ENCODE results near the gene MRPL17.

MRPL17 gene

DNA sequence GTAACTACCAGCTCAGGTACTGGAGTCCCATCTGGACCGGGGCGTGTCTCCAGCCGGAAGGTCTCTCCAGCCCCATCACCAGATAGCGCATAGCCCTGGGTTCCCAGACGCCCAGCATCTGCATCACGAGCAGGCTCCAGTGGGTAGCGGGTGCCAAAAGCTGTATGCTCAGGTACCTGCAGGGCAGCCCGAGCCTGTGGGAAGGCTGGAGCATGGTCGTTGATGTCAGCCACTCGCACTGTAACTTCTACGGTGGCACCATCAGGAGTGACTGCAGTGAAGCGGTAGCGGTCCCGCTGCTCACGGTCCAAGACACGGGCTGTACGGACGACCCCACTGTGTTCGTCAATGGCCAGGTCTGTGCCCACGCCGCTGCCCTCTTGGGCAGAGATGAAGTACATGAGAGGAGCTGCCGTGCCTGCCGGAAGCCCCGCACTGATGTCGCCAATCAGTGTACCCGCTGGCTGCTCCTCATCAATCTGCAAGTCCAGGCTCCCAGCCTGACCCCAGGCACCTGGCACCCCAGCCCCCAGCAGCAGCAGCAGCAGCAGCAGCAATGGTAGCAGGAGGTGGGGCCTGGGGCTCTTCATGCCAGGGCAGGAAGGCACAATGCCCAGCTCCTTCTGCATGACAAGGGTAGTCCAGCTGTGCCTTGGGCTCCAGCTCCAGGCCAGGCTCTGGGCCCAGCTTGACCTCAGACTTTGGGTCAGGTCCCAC is 42.0 kb downstream of the MRPL17 start:
- DNase-seq = no peak
- H3K4me3 ChIP-seq (ENCODE audit: control insufficient read depth in 1 of 7, extremely low read depth in 1 of 7, insufficient read depth in 4 of 7, low read depth in 2 of 7, low read length in 6 of 7) = no peak overlapping the region
- peaks cover 0 to 8% (median 0%) of the 10 kb centered on the region in 4 experiments for H3K36me3 ChIP-seq (ENCODE audit: control insufficient read depth in 4 of 4, insufficient read depth in 4 of 4, low read length in 3 of 4)
- H3K4me1 ChIP-seq (ENCODE audit: control extremely low read depth in 1 of 4, control insufficient read depth in 4 of 4, insufficient read depth in 4 of 4, low read length in 3 of 4) = peaks cover 2 to 23% (median 8%) of the 10 kb centered on the region in 4 experiments
- CTCF ChIA-PET = interaction anchor here (0.6 to 1.8 kb wide), 6 partner anchors 11 to 338 kb away, joined by 3 to 5 read pairs (median 4); partner anchors contain the start of gene MRPL17
- H3K27me3 ChIP-seq (replicated peaks in 2 of 5; ENCODE audit: control insufficient read depth in 4 of 5, insufficient read depth in 5 of 5, low read length in 4 of 5) = no peaks in the 10 kb centered on the region
- H3K9me3 ChIP-seq (ENCODE audit: control extremely low read depth in 1 of 5, control insufficient read depth in 4 of 5, insufficient read depth in 2 of 5, low read depth in 1 of 5, low read length in 4 of 5) = no peaks in the 10 kb centered on the region
- no peak overlapping the region for H3K27ac ChIP-seq (ENCODE audit: insufficient read depth in 1 of 2, low read depth in 1 of 2, low read length in 2 of 2, poor library complexity in 1 of 2, severe bottlenecking in 2 of 2)
- POLR2A ChIA-PET = no interaction called here
- 98% methylated on average over 26 of the region's 26 CpGs for WGBS (ENCODE audit: insufficient coverage)

DNA sequence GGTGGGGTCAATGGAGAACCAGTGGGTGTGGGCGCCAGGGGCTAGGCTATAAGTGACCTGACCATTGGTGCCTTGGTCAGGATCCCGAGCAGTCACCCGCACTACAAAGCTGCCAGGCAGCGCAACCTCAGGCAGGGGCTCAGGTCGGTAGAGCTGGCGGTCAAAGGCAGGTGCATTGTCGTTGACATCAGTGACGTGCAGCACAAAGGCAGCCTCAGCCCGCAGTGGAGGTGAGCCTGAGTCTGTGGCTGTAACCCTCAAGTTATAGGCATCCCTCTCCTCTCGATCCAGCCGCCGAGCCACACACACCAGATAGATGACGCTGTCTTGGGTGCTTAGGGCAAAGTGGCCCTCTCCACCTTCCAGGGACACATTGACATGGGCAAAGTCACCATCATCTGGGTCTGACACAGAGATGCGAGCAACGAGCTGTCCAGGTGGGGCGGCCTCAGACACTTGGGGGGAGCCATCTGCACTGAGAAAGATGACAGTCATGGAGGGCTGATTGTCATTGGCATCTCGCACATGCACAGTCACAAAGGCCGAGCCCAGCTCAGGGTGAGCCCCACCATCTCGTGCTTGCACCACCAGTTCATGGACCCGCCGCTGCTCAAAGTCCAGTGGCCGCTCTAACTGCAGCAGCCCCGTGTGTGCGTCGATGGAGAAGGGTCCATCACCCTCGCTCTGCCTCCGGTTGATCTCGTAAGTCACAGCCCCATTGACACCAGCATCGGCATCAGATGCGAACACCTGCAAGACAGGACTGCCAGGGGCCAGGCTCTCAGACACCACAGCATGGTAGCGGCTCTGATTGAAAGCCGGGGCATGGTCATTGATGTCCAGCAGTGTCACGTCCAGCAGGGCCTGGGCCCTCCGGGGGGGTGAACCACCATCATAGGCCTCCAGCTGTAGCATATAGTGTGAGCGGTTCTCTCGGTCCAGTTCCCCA is 42.8 kb downstream of the MRPL17 start:
- H3K9me3 ChIP-seq (ENCODE audit: control extremely low read depth in 1 of 5, control insufficient read depth in 4 of 5, insufficient read depth in 2 of 5, low read depth in 1 of 5, low read length in 4 of 5) = no peaks in the 10 kb centered on the region
- CTCF ChIA-PET = interaction anchor here (0.7 to 2.3 kb wide), 6 partner anchors 10 to 43 kb away, joined by 3 to 8 read pairs (median 4); partner anchors contain the start of gene MRPL17
- H3K27ac ChIP-seq (ENCODE audit: insufficient read depth in 1 of 2, low read depth in 1 of 2, low read length in 2 of 2, poor library complexity in 1 of 2, severe bottlenecking in 2 of 2) = no peak overlapping the region
- peaks cover 7 to 25% (median 15%) of the 10 kb centered on the region in 4 experiments for H3K4me1 ChIP-seq (ENCODE audit: control extremely low read depth in 1 of 4, control insufficient read depth in 4 of 4, insufficient read depth in 4 of 4, low read length in 3 of 4)
- H3K36me3 ChIP-seq (ENCODE audit: control insufficient read depth in 4 of 4, insufficient read depth in 4 of 4, low read length in 3 of 4) = peaks cover 0 to 8% (median 0%) of the 10 kb centered on the region in 4 experiments
- POLR2A ChIA-PET = no interaction called here
- H3K27me3 ChIP-seq (replicated peaks in 2 of 5; ENCODE audit: control insufficient read depth in 4 of 5, insufficient read depth in 5 of 5, low read length in 4 of 5) = no peaks in the 10 kb centered on the region
- WGBS (ENCODE audit: insufficient coverage) = 98% methylated on average over 36 of the region's 36 CpGs
- no peak overlapping the region for H3K4me3 ChIP-seq (ENCODE audit: control insufficient read depth in 1 of 7, extremely low read depth in 1 of 7, insufficient read depth in 4 of 7, low read depth in 2 of 7, low read length in 6 of 7)
- DNase-seq = no peak

DNA sequence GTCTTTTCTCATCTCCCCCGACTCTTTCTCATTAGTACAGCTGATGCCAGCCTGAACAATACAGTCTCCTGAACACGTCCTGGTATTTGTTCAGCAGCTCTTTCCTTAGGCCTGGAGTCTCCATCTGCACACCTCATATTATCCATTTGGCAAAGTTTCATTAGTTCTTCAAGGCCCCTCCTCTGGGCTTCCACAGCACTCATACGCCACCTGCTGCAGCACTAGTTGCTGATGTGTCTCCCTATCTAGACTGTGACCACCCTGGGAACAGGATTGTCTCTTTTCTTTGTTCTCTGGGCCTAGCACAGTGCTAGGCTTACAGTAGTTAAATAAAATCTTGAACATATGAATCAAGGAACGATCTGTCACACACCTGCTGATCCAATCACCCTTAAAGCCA is 44.7 kb downstream of the MRPL17 start:
- POLR2A ChIA-PET = no interaction called here
- 96% methylated on average over 4 of the region's 4 CpGs for WGBS (ENCODE audit: insufficient coverage)
- peaks cover 0 to 8% (median 0%) of the 10 kb centered on the region in 4 experiments for H3K36me3 ChIP-seq (ENCODE audit: control insufficient read depth in 4 of 4, insufficient read depth in 4 of 4, low read length in 3 of 4)
- peaks cover 12 to 33% (median 20%) of the 10 kb centered on the region in 4 experiments for H3K4me1 ChIP-seq (ENCODE audit: control extremely low read depth in 1 of 4, control insufficient read depth in 4 of 4, insufficient read depth in 4 of 4, low read length in 3 of 4)
- H3K9me3 ChIP-seq (ENCODE audit: control extremely low read depth in 1 of 5, control insufficient read depth in 4 of 5, insufficient read depth in 2 of 5, low read depth in 1 of 5, low read length in 4 of 5) = no peaks in the 10 kb centered on the region
- H3K27ac ChIP-seq (ENCODE audit: insufficient read depth in 1 of 2, low read depth in 1 of 2, low read length in 2 of 2, poor library complexity in 1 of 2, severe bottlenecking in 2 of 2) = no peak overlapping the region
- no peaks in the 10 kb centered on the region for H3K27me3 ChIP-seq (replicated peaks in 2 of 5; ENCODE audit: control insufficient read depth in 4 of 5, insufficient read depth in 5 of 5, low read length in 4 of 5)
- DNase-seq = no peak
- CTCF ChIA-PET = interaction anchor here (0.9 to 2.3 kb wide), 5 partner anchors 8 to 29 kb away, joined by 3 to 8 read pairs (median 5); partner anchors contain the start of gene TPP1
- H3K4me3 ChIP-seq (ENCODE audit: control insufficient read depth in 1 of 7, extremely low read depth in 1 of 7, insufficient read depth in 4 of 7, low read depth in 2 of 7, low read length in 6 of 7) = no peak overlapping the region

DNA sequence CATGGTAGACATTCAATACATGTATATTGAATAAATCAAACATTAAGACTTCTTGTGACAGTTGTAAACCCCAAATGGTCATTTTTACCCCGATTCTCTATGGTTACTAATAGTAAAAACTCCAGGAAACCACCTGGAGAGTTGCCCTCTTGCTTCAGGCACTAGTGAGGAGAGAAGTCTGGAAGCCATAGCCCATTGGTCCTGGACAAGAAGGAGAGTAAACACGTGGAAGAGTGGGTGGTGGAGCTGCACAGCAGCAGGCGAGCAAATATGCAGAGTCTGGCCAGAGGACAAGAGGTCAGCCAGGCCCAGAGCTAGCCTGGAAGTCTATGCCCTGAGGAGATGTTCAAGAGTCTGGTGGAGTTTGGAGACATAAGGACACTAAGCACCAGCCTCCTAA is 45.3 kb downstream of the MRPL17 start:
- 94% methylated on average over 3 of the region's 3 CpGs for WGBS (ENCODE audit: insufficient coverage)
- peaks cover 0 to 11% (median 1%) of the 10 kb centered on the region in 4 experiments for H3K36me3 ChIP-seq (ENCODE audit: control insufficient read depth in 4 of 4, insufficient read depth in 4 of 4, low read length in 3 of 4)
- no peak overlapping the region for H3K27ac ChIP-seq (ENCODE audit: insufficient read depth in 1 of 2, low read depth in 1 of 2, low read length in 2 of 2, poor library complexity in 1 of 2, severe bottlenecking in 2 of 2)
- DNase-seq = no peak
- H3K4me3 ChIP-seq (ENCODE audit: control insufficient read depth in 1 of 7, extremely low read depth in 1 of 7, insufficient read depth in 4 of 7, low read depth in 2 of 7, low read length in 6 of 7) = no peak overlapping the region
- H3K4me1 ChIP-seq (ENCODE audit: control extremely low read depth in 1 of 4, control insufficient read depth in 4 of 4, insufficient read depth in 4 of 4, low read length in 3 of 4) = peaks cover 12 to 29% (median 20%) of the 10 kb centered on the region in 4 experiments
- ChIA-PET CTCF (interaction anchor here (0.8 to 2.3 kb wide), 3 partner anchors 15 to 45 kb away, joined by 3 to 8 read pairs (median 5); partner anchors contain the start of genes MRPL17 and TPP1), POLR2A (no interaction called here)
- H3K9me3 ChIP-seq (ENCODE audit: control extremely low read depth in 1 of 5, control insufficient read depth in 4 of 5, insufficient read depth in 2 of 5, low read depth in 1 of 5, low read length in 4 of 5) = no peaks in the 10 kb centered on the region
- no peaks in the 10 kb centered on the region for H3K27me3 ChIP-seq (replicated peaks in 2 of 5; ENCODE audit: control insufficient read depth in 4 of 5, insufficient read depth in 5 of 5, low read length in 4 of 5)

DNA sequence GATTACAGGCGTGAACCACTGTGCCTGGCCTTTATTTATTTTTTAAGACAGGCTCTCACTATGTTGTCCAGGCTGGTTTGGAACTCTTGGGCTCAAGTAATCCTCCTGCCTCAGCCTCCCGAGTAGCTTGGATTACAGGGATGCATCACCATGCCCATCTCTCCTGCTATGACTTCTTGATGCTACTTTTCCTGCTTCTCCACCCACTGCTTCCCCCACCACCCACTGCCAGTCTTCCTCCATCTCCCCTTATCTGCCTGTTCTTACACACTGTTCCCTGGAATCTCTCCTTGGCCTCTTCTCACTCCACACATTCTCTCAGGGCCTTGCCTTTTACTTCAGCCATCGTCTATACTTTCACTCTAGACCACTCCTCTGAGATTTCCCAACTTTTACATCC is 46.7 kb downstream of the MRPL17 start:
- no peak overlapping the region for H3K4me3 ChIP-seq (ENCODE audit: control insufficient read depth in 1 of 7, extremely low read depth in 1 of 7, insufficient read depth in 4 of 7, low read depth in 2 of 7, low read length in 6 of 7)
- peaks cover 12 to 32% (median 20%) of the 10 kb centered on the region in 4 experiments for H3K4me1 ChIP-seq (ENCODE audit: control extremely low read depth in 1 of 4, control insufficient read depth in 4 of 4, insufficient read depth in 4 of 4, low read length in 3 of 4)
- H3K36me3 ChIP-seq (ENCODE audit: control insufficient read depth in 4 of 4, insufficient read depth in 4 of 4, low read length in 3 of 4) = peaks cover 0 to 13% (median 2%) of the 10 kb centered on the region in 4 experiments
- DNase-seq = no peak
- H3K9me3 ChIP-seq (ENCODE audit: control extremely low read depth in 1 of 5, control insufficient read depth in 4 of 5, insufficient read depth in 2 of 5, low read depth in 1 of 5, low read length in 4 of 5) = no peaks in the 10 kb centered on the region
- WGBS (ENCODE audit: insufficient coverage) = 96% methylated on average over 3 of the region's 3 CpGs
- CTCF ChIA-PET = no interaction called here
- no peaks in the 10 kb centered on the region for H3K27me3 ChIP-seq (replicated peaks in 2 of 5; ENCODE audit: control insufficient read depth in 4 of 5, insufficient read depth in 5 of 5, low read length in 4 of 5)
- POLR2A ChIA-PET = no interaction called here
- H3K27ac ChIP-seq (ENCODE audit: insufficient read depth in 1 of 2, low read depth in 1 of 2, low read length in 2 of 2, poor library complexity in 1 of 2, severe bottlenecking in 2 of 2) = no peak overlapping the region

DNA sequence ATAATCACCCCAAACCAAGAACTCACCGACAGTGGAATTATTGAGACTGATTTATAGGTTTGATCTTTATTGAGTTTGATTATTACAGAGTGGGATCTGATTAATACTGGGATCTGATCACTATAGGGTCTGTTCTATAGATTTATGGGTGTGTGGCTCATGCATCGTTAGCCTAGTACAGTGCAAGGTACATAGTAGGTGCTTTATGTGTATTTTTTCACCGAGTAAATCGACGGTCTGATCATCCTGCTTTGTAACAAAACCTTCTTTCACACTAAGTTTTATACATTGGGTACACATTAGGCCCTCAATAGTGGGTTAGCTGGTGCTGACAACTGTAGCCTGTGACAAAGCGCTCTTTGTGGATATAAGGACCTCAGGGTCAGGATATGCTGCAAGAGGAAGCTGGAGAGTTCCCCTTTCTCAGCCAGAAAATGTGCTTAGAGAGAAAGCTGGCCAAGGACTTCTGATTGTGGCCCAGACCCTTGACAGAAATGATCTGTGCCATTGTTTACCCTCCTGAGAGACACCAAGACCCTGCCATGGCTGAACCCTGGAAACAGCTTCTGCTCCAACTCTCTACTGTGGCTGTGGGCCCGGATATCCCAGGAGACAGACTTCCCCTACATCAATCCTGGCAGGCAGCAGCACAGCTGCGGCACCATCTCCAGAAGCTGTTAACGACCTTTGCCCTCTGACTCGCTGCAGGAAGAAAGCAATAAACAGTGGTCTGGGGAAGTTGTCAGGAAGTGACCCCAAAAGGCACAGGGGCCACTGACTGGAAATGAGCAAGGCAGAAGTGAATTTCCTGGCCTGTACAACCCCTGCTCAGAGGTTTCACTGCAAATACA is 47.8 kb downstream of the MRPL17 start:
- ChIA-PET CTCF (interaction anchor here (1.2 to 2.4 kb wide), 2 partner anchors 17 to 31 kb away, joined by 3 to 8 read pairs; partner anchors contain the start of gene TPP1), POLR2A (interaction anchor here (1.0 kb wide), 1 partner anchor 16 kb away, joined by 3 read pairs; the partner anchor contains the start of gene TPP1)
- Histone ChIP-seq H3K4me1 (ENCODE audit: control extremely low read depth in 1 of 4, control insufficient read depth in 4 of 4, insufficient read depth in 4 of 4, low read length in 3 of 4) (peaks cover 12 to 32% (median 20%) of the 10 kb centered on the region in 4 experiments), H3K27me3 (replicated peaks in 2 of 5; ENCODE audit: control insufficient read depth in 4 of 5, insufficient read depth in 5 of 5, low read length in 4 of 5) (no peaks in the 10 kb centered on the region), H3K4me3 (ENCODE audit: control insufficient read depth in 1 of 7, extremely low read depth in 1 of 7, insufficient read depth in 4 of 7, low read depth in 2 of 7, low read length in 6 of 7) (peak overlapping the region in 2 of 7 experiments; percentile 12 to 31), H3K36me3 (ENCODE audit: control insufficient read depth in 4 of 4, insufficient read depth in 4 of 4, low read length in 3 of 4) (peaks cover 0 to 11% (median 2%) of the 10 kb centered on the region in 4 experiments), H3K9me3 (ENCODE audit: control extremely low read depth in 1 of 5, control insufficient read depth in 4 of 5, insufficient read depth in 2 of 5, low read depth in 1 of 5, low read length in 4 of 5) (no peaks in the 10 kb centered on the region), H3K27ac (ENCODE audit: insufficient read depth in 1 of 2, low read depth in 1 of 2, low read length in 2 of 2, poor library complexity in 1 of 2, severe bottlenecking in 2 of 2) (peak overlapping the region in 1 of 2 experiments; percentile 51)
- peak; percentile 47 to 78 (median 76) for DNase-seq
- WGBS (ENCODE audit: insufficient coverage) = 3% methylated on average over 5 of the region's 10 CpGs
